Upper lobe of left lung (tissue), 4 donors: Measurements from ENCODE around the gene SULT2A1.
"Not testable (repeated sequence)": the region's sequence is repeated elsewhere in the genome, so short reads cannot be mapped to it uniquely, and the experiment has no call there.

ENCODE experiments used
- CTCF ChIP-seq, 6 experiments: fragments of 450-650 bp in 4 of 6; fragments of 200-600 bp in 2 of 6; sonication (generic) in 2 of 6; IDR thresholded peaks; one replicate each; pipeline ENCODE4 v1.5.1; 2016 to 2019; ENCODE audit warnings: antibody characterized with exemption in 6 of 6
- POLR2AphosphoS5 ChIP-seq, 2 donors: sonication (generic); formaldehyde crosslinking; IDR thresholded peaks; one replicate each; pipeline ENCODE4 v1.5.1; 2017; ENCODE audit warnings: antibody characterized with exemption in 2 of 2

GRCh38 chr19:47858231-47858630 is 27.9 kb downstream of the SULT2A1 start:
- not testable (repeated sequence) for TF ChIP-seq CTCF, POLR2AphosphoS5 (IDR thresholded peaks at IDR 0.05)
